Astrocyte (in vitro differentiated cells and primary cell): Measurements from ENCODE around the gene ZNF768. TPM values are rescaled to one million over a fixed set of nuclear protein-coding genes. Genes with fewer than 3 reads are reported as not detected.
A peak's percentile ranks its signal among the peaks of the same experiment; 100 is the strongest.

Experiments used
- DNase-seq: peaks from one replicate; pipeline ENCODE4 v3.0.0-alpha.2; 2010; ENCODE audit warnings: low read depth
- FAIRE-seq: peaks from 2 replicates; lab custom pipeline; 2011; peaks lifted over from hg19 to GRCh38; lab: Jason Lieb, UNC
- H2AFZ ChIP-seq: 2 replicates; pipeline ENCODE4 v1.6.0; 2012; ENCODE audit warnings: low read depth, low read length, inconsistent platforms
- H3K27ac ChIP-seq: 2 replicates; pipeline ENCODE4 v1.5.1; 2011; ENCODE audit warnings: low read depth, low read length, inconsistent platforms
- H3K27me3 ChIP-seq: 2 replicates; pipeline ENCODE4 v1.6.0; 2011; ENCODE audit warnings: low read length, inconsistent platforms; ENCODE audit not compliant: insufficient read depth
- H3K36me3 ChIP-seq: 2 replicates; pipeline ENCODE4 v1.5.1; 2011; ENCODE audit warnings: low read length, inconsistent platforms; ENCODE audit not compliant: insufficient read depth
- H3K4me1 ChIP-seq: 2 replicates; pipeline ENCODE4 v1.5.1; 2011; ENCODE audit warnings: low read length, inconsistent platforms; ENCODE audit not compliant: insufficient read depth
- H3K4me2 ChIP-seq: 2 replicates; pipeline ENCODE4 v1.6.0; 2012; ENCODE audit warnings: low read length, inconsistent platforms
- H3K4me3 ChIP-seq: 2 replicates; pipeline ENCODE4 v1.5.1; 2011; ENCODE audit warnings: low read depth, mild to moderate bottlenecking, low read length, inconsistent platforms; ENCODE audit not compliant: insufficient read depth
- H3K79me2 ChIP-seq: 2 replicates; pipeline ENCODE4 v1.6.0; 2012; ENCODE audit warnings: mild to moderate bottlenecking, low read length, inconsistent platforms; ENCODE audit not compliant: insufficient read depth
- H3K9ac ChIP-seq: 2 replicates; pipeline ENCODE4 v1.6.0; 2012; ENCODE audit warnings: mild to moderate bottlenecking, low read length, inconsistent platforms
- H3K9me3 ChIP-seq: 2 replicates; pipeline ENCODE4 v1.5.1; 2012; ENCODE audit warnings: low read depth, mild to moderate bottlenecking, low read length, inconsistent platforms; ENCODE audit not compliant: insufficient read depth
- H4K20me1 ChIP-seq: 2 replicates; pipeline ENCODE4 v1.6.0; 2012; ENCODE audit warnings: low read length, inconsistent platforms; ENCODE audit not compliant: insufficient read depth
- H3K27ac Mint-ChIP-seq: one replicate; pipeline ENCODE4 v1.8.0; 2021; ENCODE audit warnings: mild to moderate bottlenecking, mixed read lengths; ENCODE audit not compliant: unreplicated experiment
- H3K27me3 Mint-ChIP-seq: one replicate; pipeline ENCODE4 v1.8.0; 2021; ENCODE audit warnings: low read depth, mixed read lengths; ENCODE audit not compliant: unreplicated experiment
- H3K36me3 Mint-ChIP-seq: one replicate; pipeline ENCODE4 v1.8.0; 2021; ENCODE audit warnings: low read depth, mixed read lengths; ENCODE audit not compliant: unreplicated experiment
- H3K4me1 Mint-ChIP-seq: one replicate; pipeline ENCODE4 v1.8.0; 2021; ENCODE audit warnings: low read depth, mixed read lengths; ENCODE audit not compliant: unreplicated experiment
- H3K4me3 Mint-ChIP-seq: one replicate; pipeline ENCODE4 v1.8.0; 2021; ENCODE audit warnings: mild to moderate bottlenecking, moderate library complexity, mixed read lengths; ENCODE audit not compliant: unreplicated experiment
- H3K9me3 Mint-ChIP-seq: one replicate; pipeline ENCODE4 v1.8.0; 2021; ENCODE audit warnings: mild to moderate bottlenecking, mixed read lengths; ENCODE audit not compliant: unreplicated experiment
- EZH2 ChIP-seq: IDR thresholded peaks from 2 replicates; pipeline ENCODE4 v1.6.1; 2012; ENCODE audit warnings: mild to moderate bottlenecking, low read length, inconsistent platforms; ENCODE audit not compliant: insufficient read depth
- total RNA-seq: library from RNA; stranded (reverse); gene quantifications from 2 replicates; pipeline ENCODE4 v1.2.1, GENCODE V29; 2021
- TF ChIP-seq, protein P1 (sequence below): IDR thresholded peaks from 2 replicates; pipeline ENCODE4 v1.5.1; 2011; ENCODE audit warnings: low read depth, mild to moderate bottlenecking, inconsistent platforms, low read length, moderate library complexity; ENCODE audit not compliant: insufficient read depth

ZNF768 gene
- total RNA-seq, 1 donor from 2014 or later: 23.1 TPM

DNA sequence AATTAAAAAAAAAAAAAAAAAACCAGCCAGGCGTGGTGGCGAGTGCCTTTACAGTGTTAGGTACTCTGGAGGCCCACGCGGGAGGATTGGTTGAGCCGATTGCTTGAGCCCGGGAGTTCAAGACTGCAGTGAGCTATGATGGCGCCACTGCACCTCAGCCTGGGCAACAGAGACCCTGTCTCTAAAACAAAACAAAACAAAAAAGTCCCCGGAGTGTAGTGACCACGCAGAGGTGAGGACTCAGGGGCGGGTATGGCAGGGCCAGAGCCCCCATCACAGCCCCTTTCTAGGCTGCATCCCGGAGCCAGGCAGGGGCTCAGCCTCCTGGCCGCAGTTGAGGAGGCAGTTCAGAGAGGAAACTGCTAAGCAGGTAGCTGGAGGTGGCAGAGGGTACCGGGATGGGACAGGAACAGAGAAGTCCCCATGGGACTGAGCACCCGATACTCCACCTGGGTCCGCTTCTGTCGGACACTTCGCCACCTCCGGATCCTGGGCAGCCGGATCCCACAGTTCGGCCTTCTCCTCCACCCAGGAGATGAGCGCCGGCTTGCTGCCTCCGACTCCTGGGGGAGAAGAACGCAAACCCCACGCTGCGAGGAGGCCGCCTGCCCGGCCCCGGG lies 7.5 kb upstream of the ZNF768 start:
- no peak for FAIRE-seq
- H3K9ac ChIP-seq: peak overlapping the region; percentile 85
- peak overlapping the region; percentile 95 for H2AFZ ChIP-seq
- peak overlapping the region; percentile 67 for H3K27ac ChIP-seq
- peak overlapping the region; percentile 68 for H3K4me3 ChIP-seq
- H3K9me3 ChIP-seq: no peaks in the 10 kb centered on the region
- Mint-ChIP-seq H3K9me3 (no peaks in the 10 kb centered on the region), H3K4me3 (peak overlapping the region; percentile 82), H3K27me3 (no peaks in the 10 kb centered on the region), H3K4me1 (peaks cover 7% of the 10 kb centered on the region), H3K27ac (no peak overlapping the region), H3K36me3 (peaks cover 6% of the 10 kb centered on the region)
- H3K4me1 ChIP-seq: peaks cover 21% of the 10 kb centered on the region
- peak overlapping the region; percentile 92 for H3K4me2 ChIP-seq
- H3K36me3 ChIP-seq: no peaks in the 10 kb centered on the region
- TF ChIP-seq, protein P1, sequence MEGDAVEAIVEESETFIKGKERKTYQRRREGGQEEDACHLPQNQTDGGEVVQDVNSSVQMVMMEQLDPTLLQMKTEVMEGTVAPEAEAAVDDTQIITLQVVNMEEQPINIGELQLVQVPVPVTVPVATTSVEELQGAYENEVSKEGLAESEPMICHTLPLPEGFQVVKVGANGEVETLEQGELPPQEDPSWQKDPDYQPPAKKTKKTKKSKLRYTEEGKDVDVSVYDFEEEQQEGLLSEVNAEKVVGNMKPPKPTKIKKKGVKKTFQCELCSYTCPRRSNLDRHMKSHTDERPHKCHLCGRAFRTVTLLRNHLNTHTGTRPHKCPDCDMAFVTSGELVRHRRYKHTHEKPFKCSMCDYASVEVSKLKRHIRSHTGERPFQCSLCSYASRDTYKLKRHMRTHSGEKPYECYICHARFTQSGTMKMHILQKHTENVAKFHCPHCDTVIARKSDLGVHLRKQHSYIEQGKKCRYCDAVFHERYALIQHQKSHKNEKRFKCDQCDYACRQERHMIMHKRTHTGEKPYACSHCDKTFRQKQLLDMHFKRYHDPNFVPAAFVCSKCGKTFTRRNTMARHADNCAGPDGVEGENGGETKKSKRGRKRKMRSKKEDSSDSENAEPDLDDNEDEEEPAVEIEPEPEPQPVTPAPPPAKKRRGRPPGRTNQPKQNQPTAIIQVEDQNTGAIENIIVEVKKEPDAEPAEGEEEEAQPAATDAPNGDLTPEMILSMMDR: no peak
- no peaks in the 10 kb centered on the region for H3K27me3 ChIP-seq
- H4K20me1 ChIP-seq: no peaks in the 10 kb centered on the region
- H3K79me2 ChIP-seq: peaks cover 22% of the 10 kb centered on the region
- no peak for DNase-seq

DNA sequence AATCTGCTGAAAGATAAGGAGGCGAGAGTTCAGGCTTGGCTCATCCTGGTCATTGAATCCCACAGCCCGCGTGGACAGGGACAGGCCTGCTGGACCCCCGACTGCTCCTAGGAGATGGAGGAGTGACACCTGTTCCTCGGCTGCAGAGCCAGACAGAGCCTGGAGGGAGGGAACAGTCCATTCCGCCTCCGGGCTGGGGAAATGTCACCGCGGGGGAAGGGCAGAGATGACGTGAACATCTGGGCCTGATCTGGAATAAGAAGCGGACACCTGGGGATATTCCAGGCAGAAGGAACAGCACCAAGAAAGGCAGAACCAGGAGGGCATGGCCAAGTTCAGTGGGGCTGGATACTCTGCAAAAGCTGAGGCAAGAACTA lies 6.8 kb upstream of the ZNF768 start:
- Histone ChIP-seq H3K9me3 (no peaks in the 10 kb centered on the region), H4K20me1 (no peaks in the 10 kb centered on the region), H2AFZ (no peak overlapping the region), H3K4me1 (peaks cover 21% of the 10 kb centered on the region), H3K79me2 (peaks cover 22% of the 10 kb centered on the region), H3K4me2 (peak overlapping the region; percentile 36), H3K27me3 (no peaks in the 10 kb centered on the region), H3K27ac (no peak overlapping the region), H3K4me3 (no peak overlapping the region), H3K36me3 (no peaks in the 10 kb centered on the region), H3K9ac (no peak overlapping the region)
- Mint-ChIP-seq H3K36me3 (peaks cover 6% of the 10 kb centered on the region), H3K27me3 (no peaks in the 10 kb centered on the region), H3K9me3 (no peaks in the 10 kb centered on the region), H3K4me1 (peaks cover 7% of the 10 kb centered on the region), H3K27ac (peak overlapping the region; percentile 80), H3K4me3 (peak overlapping the region; percentile 71)
- FAIRE-seq (no peak), DNase-seq (no peak)
- TF ChIP-seq, protein P1: no peak
- no peak for TF ChIP-seq EZH2
